WTC11 (cell line): Measurements from ENCODE around the gene CREBBP. TPM values are rescaled to one million over a fixed set of nuclear protein-coding genes. Genes with fewer than 3 reads are reported as not detected.

Source experiments
- ATAC-seq: fragments of 200-7000 bp; cut with Tn5 transposase; 2 replicates; pipeline ENCODE4 v1.10.0; 2021; ENCODE audit warnings: mild to moderate bottlenecking, moderate library complexity
- CTCF ChIA-PET: fragments of 300-600 bp; sonication (Branson Sonifier 250); formaldehyde crosslinking; loops from one replicate; lab custom pipeline; 2021; ENCODE audit warnings: antibody characterized with exemption; lab: Charles Lee
- POLR2A ChIA-PET: fragments of 350-600 bp; sonication (Branson Sonifier 250); formaldehyde crosslinking; loops from one replicate; lab custom pipeline; 2021; ENCODE audit warnings: antibody characterized with exemption; lab: Charles Lee
- DNase-seq: peaks from one replicate; pipeline ENCODE4 v3.0.0; 2021; ENCODE audit warnings: low spot score
- H3K27ac Mint-ChIP-seq: 2 replicates; pipeline ENCODE4 v1.8.0; 2021; ENCODE audit warnings: mixed read lengths
- H3K27me3 Mint-ChIP-seq: 2 replicates; pipeline ENCODE4 v1.8.0; 2021; ENCODE audit warnings: low read depth, mild to moderate bottlenecking, moderate library complexity, mixed read lengths
- H3K36me3 Mint-ChIP-seq: 2 replicates; pipeline ENCODE4 v1.8.0; 2021; ENCODE audit warnings: mixed read lengths
- H3K4me1 Mint-ChIP-seq: 2 replicates; pipeline ENCODE4 v1.8.0; 2022; ENCODE audit warnings: mixed read lengths
- H3K4me3 Mint-ChIP-seq: 2 replicates; pipeline ENCODE4 v1.8.0; 2021; ENCODE audit warnings: mild to moderate bottlenecking, moderate library complexity, mixed read lengths
- H3K9me3 Mint-ChIP-seq: 2 replicates; pipeline ENCODE4 v1.8.0; 2021; ENCODE audit warnings: mixed read lengths
- AFF4 ChIP-seq: sonication (generic); formaldehyde crosslinking; IDR thresholded peaks from 2 replicates; pipeline ENCODE4 v1.8.1; 2023; ENCODE audit warnings: mild to moderate bottlenecking, missing genetic modification reagents, borderline replicate concordance
- CBFB ChIP-seq: sonication (generic); formaldehyde crosslinking; IDR thresholded peaks from 2 replicates; pipeline ENCODE4 v1.8.1; 2022; ENCODE audit warnings: mild to moderate bottlenecking, low read depth, missing genetic modification reagents
- CDX4 ChIP-seq: fragments of 250-450 bp; sonication (Bioruptor Pico); IDR thresholded peaks from 2 replicates; pipeline ENCODE4 v1.9.0; 2021; ENCODE audit warnings: moderate library complexity, mild to moderate bottlenecking, inconsistent platforms, borderline replicate concordance
- CREM ChIP-seq: sonication (generic); formaldehyde crosslinking; IDR thresholded peaks from 2 replicates; pipeline ENCODE4 v1.8.1; 2022; ENCODE audit warnings: mild to moderate bottlenecking, missing genetic modification reagents, moderate library complexity
- CTCF ChIP-seq: fragments of 200-600 bp; IDR thresholded peaks from 2 replicates; pipeline ENCODE4 v1.8.0; 2022; ENCODE audit warnings: antibody characterized with exemption
- ESRRA ChIP-seq: sonication (generic); formaldehyde crosslinking; IDR thresholded peaks from 2 replicates; pipeline ENCODE4 v1.8.1; 2022; ENCODE audit warnings: mild to moderate bottlenecking, missing genetic modification reagents, borderline replicate concordance
- GTF2I ChIP-seq: fragments of 250-450 bp; sonication (Bioruptor Pico); conservative IDR thresholded peaks from 2 replicates; pipeline ENCODE4 v1.4.0; 2021; ENCODE audit warnings: mild to moderate bottlenecking
- IRF1 ChIP-seq: sonication (generic); formaldehyde crosslinking; IDR thresholded peaks from 2 replicates; pipeline ENCODE4 v1.8.0; 2023; ENCODE audit warnings: missing genetic modification reagents
- IRF2 ChIP-seq: sonication (generic); formaldehyde crosslinking; IDR thresholded peaks from 2 replicates; pipeline ENCODE4 v1.8.0; 2022; ENCODE audit warnings: low read depth, missing genetic modification reagents, borderline replicate concordance
- JAZF1 ChIP-seq: fragments of 250-450 bp; sonication (Bioruptor Pico); IDR thresholded peaks from 2 replicates; pipeline ENCODE4 v1.9.0; 2021; ENCODE audit warnings: moderate library complexity, mild to moderate bottlenecking, inconsistent platforms
- MXD4 ChIP-seq: fragments of 250-450 bp; sonication (Bioruptor Pico); IDR thresholded peaks from 2 replicates; pipeline ENCODE4 v1.8.0; 2021; ENCODE audit warnings: mild to moderate bottlenecking, moderate library complexity, borderline replicate concordance
- MYBL2 ChIP-seq: sonication (generic); formaldehyde crosslinking; IDR thresholded peaks from 2 replicates; pipeline ENCODE4 v1.8.1; 2023; ENCODE audit warnings: mild to moderate bottlenecking, moderate library complexity, missing genetic modification reagents
- TEAD1 ChIP-seq: sonication (generic); formaldehyde crosslinking; IDR thresholded peaks from 2 replicates; pipeline ENCODE4 v1.8.0; 2022; ENCODE audit warnings: mild to moderate bottlenecking, missing genetic modification reagents
- TP53 ChIP-seq: sonication (generic); formaldehyde crosslinking; IDR thresholded peaks from 2 replicates; pipeline ENCODE4 v1.8.1; 2023; ENCODE audit warnings: mild to moderate bottlenecking, missing genetic modification reagents
- ZNF138 ChIP-seq: sonication (generic); formaldehyde crosslinking; conservative IDR thresholded peaks from 2 replicates; pipeline ENCODE4 v1.8.1; 2022; ENCODE audit warnings: mild to moderate bottlenecking, moderate library complexity, missing genetic modification reagents
- ZNF281 ChIP-seq: sonication (generic); formaldehyde crosslinking; IDR thresholded peaks from 2 replicates; pipeline ENCODE4 v1.8.0; 2023; ENCODE audit warnings: mild to moderate bottlenecking, missing genetic modification reagents
- ZNF396 ChIP-seq: fragments of 250-450 bp; sonication (Bioruptor Pico); IDR thresholded peaks from 2 replicates; pipeline ENCODE4 v1.8.0; 2021; ENCODE audit warnings: mild to moderate bottlenecking, moderate library complexity, borderline replicate concordance
- ZNF416 ChIP-seq: fragments of 250-450 bp; sonication (Bioruptor Pico); IDR thresholded peaks from 2 replicates; pipeline ENCODE4 v1.9.0; 2021; ENCODE audit warnings: mild to moderate bottlenecking, inconsistent platforms
- ZNF671 ChIP-seq: fragments of 250-450 bp; sonication (Bioruptor Pico); IDR thresholded peaks from 2 replicates; pipeline ENCODE4 v1.8.0; 2021; ENCODE audit warnings: mild to moderate bottlenecking
- total RNA-seq: library from RNA; stranded (reverse); gene quantifications from 3 replicates; pipeline ENCODE4 v1.2.3, GENCODE V29; 2021

The CREBBP gene
- total RNA-seq, 1 experiment from 2014 or later: 49.6 TPM

- TF ChIP-seq TEAD1 (CRISPR knock-in tag) (no peak), CREM (no peak), ZNF416 (no peak), TP53 (CRISPR knock-in tag) (no peak), MYBL2 (CRISPR knock-in tag) (no peak), IRF2 (no peak), JAZF1 (CRISPR knock-in tag) (no peak), CTCF (no peak), ZNF281 (no peak)
These were observed 127.5 kb downstream of the CREBBP start (continued) for GRCh38 chr16:3752984-3753383.

GRCh38 chr16:3751878-3752277 lies 128.6 kb downstream of the CREBBP start:
- DNase-seq (no peak), ATAC-seq (no peak)
- Mint-ChIP-seq H3K9me3 (no peaks in the 10 kb centered on the region), H3K4me1 (no peaks in the 10 kb centered on the region), H3K27me3 (no peaks in the 10 kb centered on the region), H3K4me3 (no peak overlapping the region), H3K27ac (0 out of 2 replicates have a peak overlapping the region, but pooled peaks have one; percentile 24), H3K36me3 (peaks cover 43% of the 10 kb centered on the region)
- ChIA-PET POLR2A (no interaction called here), CTCF (no interaction called here)
- TF ChIP-seq ZNF396 (CRISPR knock-in tag) (no peak), ZNF281 (no peak), ESRRA (CRISPR knock-in tag) (no peak), CDX4 (CRISPR knock-in tag) (no peak), GTF2I (CRISPR knock-in tag) (no peak), MXD4 (CRISPR knock-in tag) (no peak)

GRCh38 chr16:3748307-3748706 lies 132.2 kb downstream of the CREBBP start:
- CTCF ChIA-PET: no interaction called here
- DNase-seq (no peak), ATAC-seq (no peak)
- Mint-ChIP-seq H3K9me3 (no peaks in the 10 kb centered on the region), H3K4me1 (no peaks in the 10 kb centered on the region), H3K36me3 (peaks cover 58% of the 10 kb centered on the region), H3K4me3 (no peak overlapping the region), H3K27me3 (no peaks in the 10 kb centered on the region), H3K27ac (no peak overlapping the region)
- POLR2A ChIA-PET: no interaction called here
- no peak for TF ChIP-seq ZNF138 (CRISPR knock-in tag)
- no peak for TF ChIP-seq GTF2I (CRISPR knock-in tag)
- TF ChIP-seq IRF1: no peak
- no peak for TF ChIP-seq AFF4 (CRISPR knock-in tag)
- TF ChIP-seq CBFB (CRISPR knock-in tag): no peak
- TF ChIP-seq ZNF671 (CRISPR knock-in tag): no peak
- no peak for TF ChIP-seq MXD4 (CRISPR knock-in tag)
